H1 (cell line): Measurements from ENCODE around the gene HOGA1. TPM values are rescaled to one million over a fixed set of nuclear protein-coding genes. Genes with fewer than 3 reads are reported as not detected.

ENCODE experiments used
- BACH1 ChIP-seq: IDR thresholded peaks from 2 replicates; pipeline ENCODE4 v1.6.1; 2012; ENCODE audit warnings: low read length, improper control_type of control experiment
- CHD1 ChIP-seq: IDR thresholded peaks from 2 replicates; pipeline ENCODE4 v1.6.1; 2012; ENCODE audit warnings: low read depth, low read length, improper control_type of control experiment
- HDAC6 ChIP-seq: IDR thresholded peaks from one replicate; pipeline ENCODE4 v1.7.1; 2012; ENCODE audit warnings: low read depth, mild to moderate bottlenecking, inconsistent platforms, low read length, moderate library complexity
- RFX5 ChIP-seq: IDR thresholded peaks from 2 replicates; pipeline ENCODE4 v1.6.1; 2011; ENCODE audit warnings: low read depth, low read length, improper control_type of control experiment, borderline replicate concordance
- SP2 ChIP-seq: IDR thresholded peaks from 2 replicates; pipeline ENCODE4 v1.6.1; 2012; ENCODE audit warnings: mild to moderate bottlenecking, low read length, inconsistent platforms
- SUZ12 ChIP-seq: fragments of 200-600 bp; sonication (generic); IDR thresholded peaks from 2 replicates; pipeline ENCODE4 v1.6.1; 2012; ENCODE audit warnings: mild to moderate bottlenecking, inconsistent platforms, low read length, moderate library complexity, mixed read lengths
- YY1 ChIP-seq: IDR thresholded peaks from 2 replicates; pipeline ENCODE4 v1.6.1; 2011; ENCODE audit warnings: low read depth, mild to moderate bottlenecking, low read length
- ZNF274 ChIP-seq: IDR thresholded peaks from 2 replicates; pipeline ENCODE4 v1.7.0; 2012; ENCODE audit warnings: low read length, borderline replicate concordance; ENCODE audit errors: extremely low read depth
- polyA plus RNA-seq, 7 experiments: library from polyadenylated mRNA; depleted of rRNA in 3 of 7; stranded (reverse) in 5 of 7; unstranded in 2 of 7; fragments of >200 nt in 5 of 7; fragments of 200-250 nt in 2 of 7; gene quantifications; 1 replicate in 5 of 7; 2 replicates in 1 of 7; 4 replicates in 1 of 7; pipeline versions ENCODE4 v1.2.1 to v1.2.3, GENCODE V29; 2011 to 2013; ENCODE audit warnings: missing spikeins in 2 of 7, mixed read lengths in 2 of 7
- total RNA-seq: library from RNA; stranded (reverse); fragmentation: NEBNext Ultra II Directional; extraction: Animal tissue kit (Norgen Biotek cat#: 25700); gene quantifications from 2 replicates; pipeline ENCODE4 v1.2.1, GENCODE V29; 2021
- TF ChIP-seq, protein P1 (sequence below): fragments of 300-600 bp; sonication (generic); IDR thresholded peaks from 2 replicates; pipeline ENCODE4 v1.7.1; 2012; ENCODE audit warnings: low read length, moderate library complexity, mild to moderate bottlenecking, inconsistent platforms; ENCODE audit not compliant: insufficient replicate concordance
- TF ChIP-seq, protein P2 (sequence below): IDR thresholded peaks from 2 replicates; pipeline ENCODE4 v1.6.1; 2011; ENCODE audit warnings: low read length, improper control_type of control experiment

HOGA1 gene
- total and polyA plus RNA-seq, 2 of the 8 experiments (the other 6 are each of a cell fraction or from before 2014, with no cell fraction given): 0.28 to 1.00 TPM

DNA sequence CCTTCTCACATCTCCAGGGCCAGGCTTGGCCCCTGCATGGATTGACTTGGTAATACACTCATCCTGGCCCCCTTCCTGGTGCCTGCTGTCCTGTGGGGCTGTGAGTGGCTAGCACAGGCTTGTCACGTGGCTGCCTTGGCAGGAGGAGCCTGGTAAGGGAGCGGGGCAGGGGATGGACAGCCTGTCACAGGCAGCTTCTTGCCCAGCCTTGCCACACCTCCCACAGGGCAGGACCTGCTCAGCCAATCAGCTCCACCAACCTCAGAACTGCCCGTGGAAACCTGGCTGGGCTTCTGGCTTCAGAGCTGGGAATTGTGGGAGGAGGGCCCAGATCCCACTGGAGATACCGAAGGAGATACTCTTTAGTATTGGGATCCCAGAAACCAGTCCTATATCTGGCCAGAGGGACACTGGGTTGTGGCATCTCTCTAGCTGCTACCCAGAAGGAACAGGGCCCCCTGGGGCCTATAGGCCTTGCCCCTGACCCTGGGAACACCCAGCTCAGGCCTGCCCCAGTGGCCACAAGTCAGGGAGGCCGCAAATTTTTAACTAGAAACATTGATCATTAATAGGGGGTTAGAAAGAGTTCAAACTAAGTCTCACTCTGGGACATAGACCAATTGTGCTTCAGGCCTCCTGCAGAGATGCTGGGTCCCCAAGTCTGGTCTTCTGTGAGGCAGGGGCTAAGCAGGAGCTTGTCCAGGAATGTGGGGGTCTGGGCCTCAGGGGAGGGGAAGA, at the start of gene HOGA1 (continued):
- TF ChIP-seq, protein P1, sequence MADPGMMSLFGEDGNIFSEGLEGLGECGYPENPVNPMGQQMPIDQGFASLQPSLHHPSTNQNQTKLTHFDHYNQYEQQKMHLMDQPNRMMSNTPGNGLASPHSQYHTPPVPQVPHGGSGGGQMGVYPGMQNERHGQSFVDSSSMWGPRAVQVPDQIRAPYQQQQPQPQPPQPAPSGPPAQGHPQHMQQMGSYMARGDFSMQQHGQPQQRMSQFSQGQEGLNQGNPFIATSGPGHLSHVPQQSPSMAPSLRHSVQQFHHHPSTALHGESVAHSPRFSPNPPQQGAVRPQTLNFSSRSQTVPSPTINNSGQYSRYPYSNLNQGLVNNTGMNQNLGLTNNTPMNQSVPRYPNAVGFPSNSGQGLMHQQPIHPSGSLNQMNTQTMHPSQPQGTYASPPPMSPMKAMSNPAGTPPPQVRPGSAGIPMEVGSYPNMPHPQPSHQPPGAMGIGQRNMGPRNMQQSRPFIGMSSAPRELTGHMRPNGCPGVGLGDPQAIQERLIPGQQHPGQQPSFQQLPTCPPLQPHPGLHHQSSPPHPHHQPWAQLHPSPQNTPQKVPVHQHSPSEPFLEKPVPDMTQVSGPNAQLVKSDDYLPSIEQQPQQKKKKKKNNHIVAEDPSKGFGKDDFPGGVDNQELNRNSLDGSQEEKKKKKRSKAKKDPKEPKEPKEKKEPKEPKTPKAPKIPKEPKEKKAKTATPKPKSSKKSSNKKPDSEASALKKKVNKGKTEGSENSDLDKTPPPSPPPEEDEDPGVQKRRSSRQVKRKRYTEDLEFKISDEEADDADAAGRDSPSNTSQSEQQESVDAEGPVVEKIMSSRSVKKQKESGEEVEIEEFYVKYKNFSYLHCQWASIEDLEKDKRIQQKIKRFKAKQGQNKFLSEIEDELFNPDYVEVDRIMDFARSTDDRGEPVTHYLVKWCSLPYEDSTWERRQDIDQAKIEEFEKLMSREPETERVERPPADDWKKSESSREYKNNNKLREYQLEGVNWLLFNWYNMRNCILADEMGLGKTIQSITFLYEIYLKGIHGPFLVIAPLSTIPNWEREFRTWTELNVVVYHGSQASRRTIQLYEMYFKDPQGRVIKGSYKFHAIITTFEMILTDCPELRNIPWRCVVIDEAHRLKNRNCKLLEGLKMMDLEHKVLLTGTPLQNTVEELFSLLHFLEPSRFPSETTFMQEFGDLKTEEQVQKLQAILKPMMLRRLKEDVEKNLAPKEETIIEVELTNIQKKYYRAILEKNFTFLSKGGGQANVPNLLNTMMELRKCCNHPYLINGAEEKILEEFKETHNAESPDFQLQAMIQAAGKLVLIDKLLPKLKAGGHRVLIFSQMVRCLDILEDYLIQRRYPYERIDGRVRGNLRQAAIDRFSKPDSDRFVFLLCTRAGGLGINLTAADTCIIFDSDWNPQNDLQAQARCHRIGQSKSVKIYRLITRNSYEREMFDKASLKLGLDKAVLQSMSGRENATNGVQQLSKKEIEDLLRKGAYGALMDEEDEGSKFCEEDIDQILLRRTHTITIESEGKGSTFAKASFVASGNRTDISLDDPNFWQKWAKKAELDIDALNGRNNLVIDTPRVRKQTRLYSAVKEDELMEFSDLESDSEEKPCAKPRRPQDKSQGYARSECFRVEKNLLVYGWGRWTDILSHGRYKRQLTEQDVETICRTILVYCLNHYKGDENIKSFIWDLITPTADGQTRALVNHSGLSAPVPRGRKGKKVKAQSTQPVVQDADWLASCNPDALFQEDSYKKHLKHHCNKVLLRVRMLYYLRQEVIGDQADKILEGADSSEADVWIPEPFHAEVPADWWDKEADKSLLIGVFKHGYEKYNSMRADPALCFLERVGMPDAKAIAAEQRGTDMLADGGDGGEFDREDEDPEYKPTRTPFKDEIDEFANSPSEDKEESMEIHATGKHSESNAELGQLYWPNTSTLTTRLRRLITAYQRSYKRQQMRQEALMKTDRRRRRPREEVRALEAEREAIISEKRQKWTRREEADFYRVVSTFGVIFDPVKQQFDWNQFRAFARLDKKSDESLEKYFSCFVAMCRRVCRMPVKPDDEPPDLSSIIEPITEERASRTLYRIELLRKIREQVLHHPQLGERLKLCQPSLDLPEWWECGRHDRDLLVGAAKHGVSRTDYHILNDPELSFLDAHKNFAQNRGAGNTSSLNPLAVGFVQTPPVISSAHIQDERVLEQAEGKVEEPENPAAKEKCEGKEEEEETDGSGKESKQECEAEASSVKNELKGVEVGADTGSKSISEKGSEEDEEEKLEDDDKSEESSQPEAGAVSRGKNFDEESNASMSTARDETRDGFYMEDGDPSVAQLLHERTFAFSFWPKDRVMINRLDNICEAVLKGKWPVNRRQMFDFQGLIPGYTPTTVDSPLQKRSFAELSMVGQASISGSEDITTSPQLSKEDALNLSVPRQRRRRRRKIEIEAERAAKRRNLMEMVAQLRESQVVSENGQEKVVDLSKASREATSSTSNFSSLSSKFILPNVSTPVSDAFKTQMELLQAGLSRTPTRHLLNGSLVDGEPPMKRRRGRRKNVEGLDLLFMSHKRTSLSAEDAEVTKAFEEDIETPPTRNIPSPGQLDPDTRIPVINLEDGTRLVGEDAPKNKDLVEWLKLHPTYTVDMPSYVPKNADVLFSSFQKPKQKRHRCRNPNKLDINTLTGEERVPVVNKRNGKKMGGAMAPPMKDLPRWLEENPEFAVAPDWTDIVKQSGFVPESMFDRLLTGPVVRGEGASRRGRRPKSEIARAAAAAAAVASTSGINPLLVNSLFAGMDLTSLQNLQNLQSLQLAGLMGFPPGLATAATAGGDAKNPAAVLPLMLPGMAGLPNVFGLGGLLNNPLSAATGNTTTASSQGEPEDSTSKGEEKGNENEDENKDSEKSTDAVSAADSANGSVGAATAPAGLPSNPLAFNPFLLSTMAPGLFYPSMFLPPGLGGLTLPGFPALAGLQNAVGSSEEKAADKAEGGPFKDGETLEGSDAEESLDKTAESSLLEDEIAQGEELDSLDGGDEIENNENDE: no peak
- TF ChIP-seq SP2: no peak
- TF ChIP-seq YY1: no peak
- no peak for TF ChIP-seq BACH1
- TF ChIP-seq CHD1: no peak
- TF ChIP-seq, protein P2, sequence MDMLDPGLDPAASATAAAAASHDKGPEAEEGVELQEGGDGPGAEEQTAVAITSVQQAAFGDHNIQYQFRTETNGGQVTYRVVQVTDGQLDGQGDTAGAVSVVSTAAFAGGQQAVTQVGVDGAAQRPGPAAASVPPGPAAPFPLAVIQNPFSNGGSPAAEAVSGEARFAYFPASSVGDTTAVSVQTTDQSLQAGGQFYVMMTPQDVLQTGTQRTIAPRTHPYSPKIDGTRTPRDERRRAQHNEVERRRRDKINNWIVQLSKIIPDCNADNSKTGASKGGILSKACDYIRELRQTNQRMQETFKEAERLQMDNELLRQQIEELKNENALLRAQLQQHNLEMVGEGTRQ: peak; percentile 57
- TF ChIP-seq RFX5: no peak
- TF ChIP-seq ZNF274: no peak
- TF ChIP-seq SUZ12: no peak
- TF ChIP-seq HDAC6: no peak
